Adrenal gland (tissue), 5 donors: Measurements from ENCODE around the gene ZNRF3.

ENCODE experiments used
- CTCF ChIP-seq, 6 experiments: fragments of 450-650 bp in 4 of 6; fragments of 200-600 bp in 2 of 6; sonication (generic) in 1 of 6; IDR thresholded peaks; 1 replicate in 5 of 6; 2 replicates in 1 of 6; pipeline versions ENCODE4 v1.5.1 to v1.8.0; 2016 to 2021; ENCODE audit warnings: antibody characterized with exemption in 6 of 6, mild to moderate bottlenecking in 2 of 6, moderate library complexity in 1 of 6
- POLR2A ChIP-seq, 2 donors: fragments of 450-650 bp; IDR thresholded peaks; one replicate each; pipeline ENCODE4 v1.6.1; 2017; ENCODE audit warnings: antibody characterized with exemption in 2 of 2, mild to moderate bottlenecking in 2 of 2, moderate library complexity in 1 of 2
- donor health status: DM: no; HTN: no; CAD: no.

- TF ChIP-seq POLR2A (IDR thresholded peaks at IDR 0.05) (no peak), CTCF (IDR thresholded peaks at IDR 0.05) (no peak)
Measured at GRCh38 chr22:28985581-28986290, 102.4 kb downstream of the ZNRF3 start.
